ENCODE measurements around the gene GOLGA8S.
"Not testable (repeated sequence)": the region's sequence is repeated elsewhere in the genome, so short reads cannot be mapped to it uniquely, and the experiment has no call there.

GOLGA8S gene

GRCh38 chr15:23397779-23398178, 43.2 kb downstream of the GOLGA8S start:
- no peak for DNase-seq (ENCODE audit: low read depth)

GRCh38 chr15:23398357-23398756, 43.8 kb downstream of the GOLGA8S start:
- not testable (repeated sequence) for DNase-seq (ENCODE audit: low read depth)

- DNase-seq (ENCODE audit: low read depth): not testable (repeated sequence)
Measured at GRCh38 chr15:23399207-23399606, 44.7 kb downstream of the GOLGA8S start.

DNA sequence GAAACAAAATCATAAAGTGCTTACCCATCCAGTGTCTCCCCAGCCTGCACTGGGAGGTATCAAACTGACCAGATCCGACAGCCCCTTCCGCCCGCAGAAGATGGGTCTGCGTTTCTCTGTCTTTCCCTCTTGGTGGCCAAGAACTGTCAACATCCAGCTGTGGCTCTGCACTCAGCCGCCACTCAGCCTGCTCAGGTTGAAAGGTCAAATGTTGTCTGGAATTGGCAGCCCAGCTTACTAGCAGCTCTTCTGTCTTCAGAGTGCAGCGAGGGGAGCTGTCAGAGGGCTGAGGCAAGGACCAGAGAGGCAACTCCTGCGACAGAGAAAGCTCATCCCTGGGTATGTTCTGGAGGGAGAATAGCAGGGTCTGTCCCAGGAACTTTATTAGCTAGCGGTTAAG, 47.1 kb downstream of the GOLGA8S start:
- no peak for DNase-seq (ENCODE audit: low read depth)

DNA sequence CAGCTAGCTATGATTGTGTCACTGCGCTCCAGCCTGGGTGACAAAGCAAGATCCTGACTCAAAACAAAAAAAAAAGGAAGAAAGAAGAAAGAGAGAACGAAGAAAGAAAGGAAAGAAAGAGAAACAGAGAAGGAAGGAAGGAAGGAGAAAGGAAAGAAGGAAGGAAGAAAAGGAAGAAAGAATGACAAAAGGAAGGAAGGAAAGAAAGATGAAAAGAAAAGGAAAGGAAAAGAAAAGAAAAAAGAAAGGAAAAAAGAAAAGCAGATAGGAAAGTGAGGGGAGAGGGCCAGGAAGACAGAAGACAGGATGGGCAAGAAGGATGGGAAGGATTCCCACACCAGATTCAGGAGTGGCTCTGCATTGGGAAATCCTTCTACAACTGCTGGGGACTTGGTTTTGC, 47.6 kb downstream of the GOLGA8S start:
- DNase-seq (ENCODE audit: low read depth): no peak

- DNase-seq (ENCODE audit: low read depth): no peak
Measured at GRCh38 chr15:23402544-23402943, 48.0 kb downstream of the GOLGA8S start.

GRCh38 chr15:23403550-23403949, 49.0 kb downstream of the GOLGA8S start:
- DNase-seq (ENCODE audit: low read depth): no peak

GRCh38 chr15:23411841-23412240, 57.3 kb downstream of the GOLGA8S start:
- no peak for DNase-seq (ENCODE audit: low read depth)

DNA sequence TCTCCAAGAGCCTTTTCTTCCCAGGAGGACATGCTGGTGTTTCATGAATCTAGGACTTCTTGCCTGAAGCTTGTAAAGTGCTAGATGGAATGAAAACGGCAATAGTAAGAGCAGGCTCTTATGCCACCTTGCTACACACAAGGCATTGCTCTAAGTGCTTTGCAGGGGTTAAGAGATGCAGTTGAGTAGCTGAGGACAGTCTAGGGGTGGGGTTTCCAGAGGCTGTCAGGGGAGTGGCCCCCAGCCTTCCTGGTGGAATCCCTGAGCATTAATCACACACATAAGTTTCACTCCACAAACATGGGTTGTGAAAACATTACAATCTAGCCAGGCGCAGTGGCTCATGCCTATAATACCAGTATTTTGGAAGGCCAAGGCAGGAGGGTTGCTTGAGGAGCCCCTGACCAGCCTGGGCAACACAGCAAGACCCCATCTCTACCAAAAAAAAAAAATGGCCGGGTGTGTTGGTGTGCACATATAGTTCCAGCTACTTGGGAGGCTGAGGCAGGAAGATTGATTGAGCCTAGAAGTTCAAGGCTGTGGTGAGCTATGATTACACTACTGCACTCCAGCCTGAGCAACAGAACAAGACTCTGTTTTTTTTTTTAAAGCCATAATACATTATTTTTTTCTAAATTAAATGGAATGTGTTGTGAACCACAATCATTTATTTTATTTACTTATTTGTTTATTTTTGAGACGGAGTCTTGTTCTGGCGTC, 58.5 kb downstream of the GOLGA8S start:
- not testable (repeated sequence) for DNase-seq (ENCODE audit: low read depth)
